Naive thymus-derived CD8-positive, alpha-beta T cell (primary cell): ENCODE results near the gene SLC24A2. TPM values are rescaled to one million over a fixed set of nuclear protein-coding genes. Genes with fewer than 3 reads are reported as not detected.

Source experiments
- ATAC-seq, 2 donors: fragments of 150-1000 bp; cut with Tn5 transposase in 1 of 2; sonication (Bioruptor Pico), chemical (Tn5 transposase) in 1 of 2; 1 replicate in 1 of 2; 2 replicates in 1 of 2; pipeline ENCODE4 v1.10.0; 2021; ENCODE audit warnings: mild to moderate bottlenecking in 2 of 2, moderate library complexity in 2 of 2
- POLR2A ChIA-PET: fragments of 350-600 bp; sonication (Branson Sonifier 250); formaldehyde crosslinking; loops from one replicate; lab custom pipeline; 2021; ENCODE audit warnings: antibody characterized with exemption; lab: Charles Lee
- DNase-seq, 10 donors: peaks; one replicate each; pipeline versions ENCODE4 v3.0.0 to v3.0.0-alpha.2; 2020 to 2022
- H3K27ac Mint-ChIP-seq, 10 donors: one replicate each; pipeline ENCODE4 v1.8.0; 2020 to 2022; ENCODE audit warnings: mild to moderate bottlenecking in 10 of 10, mixed read lengths in 10 of 10, moderate library complexity in 4 of 10, inconsistent platforms in 1 of 10
- H3K27me3 Mint-ChIP-seq, 5 donors: one replicate each; pipeline ENCODE4 v1.8.0; 2021 to 2022; ENCODE audit warnings: mixed read lengths in 5 of 5
- H3K36me3 Mint-ChIP-seq, 3 donors: one replicate each; pipeline ENCODE4 v1.8.0; 2020 to 2022; ENCODE audit warnings: mixed read lengths in 3 of 3, mild to moderate bottlenecking in 2 of 3, inconsistent platforms in 1 of 3
- H3K4me1 Mint-ChIP-seq, 4 donors: one replicate each; pipeline ENCODE4 v1.8.0; 2021 to 2022; ENCODE audit warnings: mixed read lengths in 4 of 4
- H3K4me3 Mint-ChIP-seq, 10 donors: one replicate each; pipeline ENCODE4 v1.8.0; 2020 to 2022; ENCODE audit warnings: mild to moderate bottlenecking in 10 of 10, mixed read lengths in 10 of 10, moderate library complexity in 6 of 10, inconsistent platforms in 1 of 10
- H3K9me3 Mint-ChIP-seq, 9 donors: one replicate each; pipeline ENCODE4 v1.8.0; 2020 to 2022; ENCODE audit warnings: mixed read lengths in 9 of 9, mild to moderate bottlenecking in 3 of 9, inconsistent platforms in 1 of 9, moderate library complexity in 1 of 9
- polyA plus RNA-seq, 3 donors: library from polyadenylated mRNA; unstranded; fragments of 300-500 nt; fragmentation: Illumina TruSeq; gene quantifications; one replicate each; pipeline ENCODE4 v1.2.3, GENCODE V29; 2021
- total RNA-seq, 8 experiments: library from RNA in 2 of 8; stranded (reverse) in 2 of 8; gene quantifications; one replicate each; pipeline ENCODE4 v1.2.3 and lab custom pipeline; 2021 to 2026

SLC24A2 gene
- total and polyA plus RNA-seq, 5 experiments from 2014 or later, result not detected

DNA sequence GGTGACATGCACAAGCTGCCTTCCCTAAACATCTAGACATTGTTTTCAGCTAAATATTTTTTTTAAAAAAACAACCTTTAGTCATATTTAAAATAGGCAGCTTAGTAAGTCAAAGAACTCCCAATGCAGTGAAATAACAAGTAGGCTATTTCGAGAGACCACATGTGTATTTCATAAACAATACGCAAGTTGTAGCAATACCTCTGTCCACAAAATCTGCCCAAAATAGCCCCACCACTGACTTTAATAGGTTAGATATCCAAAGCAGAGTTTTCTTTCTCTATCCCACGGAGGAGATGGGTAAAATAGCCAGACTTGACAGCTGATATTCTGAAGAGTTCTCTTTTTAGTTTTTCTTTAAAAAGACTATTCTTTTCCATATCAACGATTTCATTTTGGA lies 1.2 kb downstream of the SLC24A2 start:
- Mint-ChIP-seq H3K4me3 (no peak overlapping the region), H3K27ac (no peak overlapping the region), H3K36me3 (no peaks in the 10 kb centered on the region), H3K4me1 (no peaks in the 10 kb centered on the region), H3K9me3 (peaks cover 0 to 3% (median 0%) of the 10 kb centered on the region in 9 donors), H3K27me3 (peaks cover 24 to 44% (median 41%) of the 10 kb centered on the region in 5 donors)
- POLR2A ChIA-PET, result no interaction called here
- ATAC-seq, result no peak
- DNase-seq, result no peak

DNA sequence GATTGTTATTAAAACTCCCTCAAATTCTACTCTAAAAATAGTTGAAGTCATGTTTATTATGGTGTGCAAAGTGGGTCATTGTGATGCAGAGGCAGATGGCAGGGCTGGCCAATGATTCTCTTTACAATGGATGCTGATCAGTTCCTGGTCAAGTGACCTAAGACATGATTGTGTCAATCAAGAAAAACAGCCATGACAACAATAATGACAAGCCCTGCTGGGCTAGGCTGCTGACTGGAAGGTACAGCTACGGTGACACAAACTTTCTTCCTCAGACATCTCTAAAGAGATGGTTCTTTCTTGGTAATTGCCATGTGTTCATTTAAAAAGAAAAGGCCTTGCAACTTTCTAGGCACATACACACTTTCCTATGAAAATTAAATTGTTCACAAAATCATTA lies 3.6 kb downstream of the SLC24A2 start:
- H3K4me1 Mint-ChIP-seq, result no peaks in the 10 kb centered on the region
- H3K27ac Mint-ChIP-seq, result no peak overlapping the region
- no peak for ATAC-seq
- POLR2A ChIA-PET, result no interaction called here
- H3K27me3 Mint-ChIP-seq, result peaks cover 19 to 38% (median 30%) of the 10 kb centered on the region in 5 donors
- no peak overlapping the region for H3K4me3 Mint-ChIP-seq
- DNase-seq, result no peak
- no peaks in the 10 kb centered on the region for H3K36me3 Mint-ChIP-seq
- H3K9me3 Mint-ChIP-seq, result peaks cover 0 to 1% (median 0%) of the 10 kb centered on the region in 9 donors

DNA sequence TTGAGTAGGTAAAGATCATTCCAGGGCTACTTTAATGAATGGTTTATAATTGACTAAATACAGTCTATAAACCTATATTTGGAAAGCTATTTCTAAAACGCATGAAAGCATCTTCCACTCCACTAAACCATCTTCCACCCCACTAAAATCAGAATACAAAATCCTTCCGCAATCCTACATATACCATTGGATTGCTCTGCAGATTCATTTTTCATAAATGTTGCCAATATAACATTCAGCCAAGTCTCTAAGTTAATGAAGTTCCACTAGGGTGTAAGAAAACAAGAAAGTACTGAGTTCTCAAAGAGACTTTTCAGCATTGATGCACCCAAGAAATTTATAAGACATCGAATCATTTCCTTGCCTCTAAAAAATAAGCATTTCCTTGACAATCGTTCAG lies 4.7 kb downstream of the SLC24A2 start:
- Mint-ChIP-seq H3K9me3 (peaks cover 0 to 5% (median 0%) of the 10 kb centered on the region in 9 donors), H3K27me3 (peaks cover 15 to 28% (median 27%) of the 10 kb centered on the region in 5 donors), H3K27ac (no peak overlapping the region), H3K4me3 (no peak overlapping the region), H3K36me3 (no peaks in the 10 kb centered on the region), H3K4me1 (no peaks in the 10 kb centered on the region)
- POLR2A ChIA-PET, result no interaction called here
- ATAC-seq, result no peak
- no peak for DNase-seq

GRCh38 chr9:19783500-19783899 lies 5.3 kb downstream of the SLC24A2 start:
- Mint-ChIP-seq H3K27me3 (peaks cover 16 to 28% (median 26%) of the 10 kb centered on the region in 5 donors), H3K4me1 (no peaks in the 10 kb centered on the region), H3K4me3 (no peak overlapping the region), H3K36me3 (no peaks in the 10 kb centered on the region), H3K9me3 (peaks cover 0 to 9% (median 0%) of the 10 kb centered on the region in 9 donors), H3K27ac (no peak overlapping the region)
- no peak for ATAC-seq
- POLR2A ChIA-PET, result no interaction called here
- no peak for DNase-seq

GRCh38 chr9:19782005-19782404 lies 6.8 kb downstream of the SLC24A2 start:
- Mint-ChIP-seq H3K9me3 (peaks cover 0 to 11% (median 0%) of the 10 kb centered on the region in 9 donors), H3K4me3 (no peak overlapping the region), H3K27ac (no peak overlapping the region), H3K36me3 (no peaks in the 10 kb centered on the region), H3K27me3 (peaks cover 11 to 29% (median 19%) of the 10 kb centered on the region in 5 donors), H3K4me1 (no peaks in the 10 kb centered on the region)
- ATAC-seq, result no peak
- DNase-seq, result no peak
- POLR2A ChIA-PET, result no interaction called here

GRCh38 chr9:19781240-19781639 lies 7.6 kb downstream of the SLC24A2 start:
- ATAC-seq (no peak), DNase-seq (no peak)
- no peak overlapping the region for H3K4me3 Mint-ChIP-seq
- POLR2A ChIA-PET, result no interaction called here
- peaks cover 0 to 11% (median 0%) of the 10 kb centered on the region in 9 donors for H3K9me3 Mint-ChIP-seq
- H3K27ac Mint-ChIP-seq, result no peak overlapping the region
- H3K27me3 Mint-ChIP-seq, result peaks cover 11 to 29% (median 13%) of the 10 kb centered on the region in 5 donors
- H3K36me3 Mint-ChIP-seq, result no peaks in the 10 kb centered on the region
- H3K4me1 Mint-ChIP-seq, result no peaks in the 10 kb centered on the region

GRCh38 chr9:19771446-19771845 lies 17.4 kb downstream of the SLC24A2 start:
- H3K36me3 Mint-ChIP-seq, result no peaks in the 10 kb centered on the region
- no peaks in the 10 kb centered on the region for H3K4me1 Mint-ChIP-seq
- no peak overlapping the region for H3K27ac Mint-ChIP-seq
- H3K9me3 Mint-ChIP-seq, result peaks cover 0 to 5% (median 0%) of the 10 kb centered on the region in 9 donors
- ATAC-seq (no peak), DNase-seq (no peak)
- H3K4me3 Mint-ChIP-seq, result no peak overlapping the region
- peaks cover 0 to 15% (median 9%) of the 10 kb centered on the region in 5 donors for H3K27me3 Mint-ChIP-seq
- POLR2A ChIA-PET, result no interaction called here

- H3K27me3 Mint-ChIP-seq, result peaks cover 0 to 15% (median 9%) of the 10 kb centered on the region in 5 donors
- H3K27ac Mint-ChIP-seq, result no peak overlapping the region
- no peak for ATAC-seq
- peaks cover 0 to 3% (median 0%) of the 10 kb centered on the region in 3 donors for H3K36me3 Mint-ChIP-seq
- H3K9me3 Mint-ChIP-seq, result peaks cover 0 to 10% (median 2%) of the 10 kb centered on the region in 9 donors
- no peak overlapping the region for H3K4me3 Mint-ChIP-seq
- POLR2A ChIA-PET, result no interaction called here
- no peaks in the 10 kb centered on the region for H3K4me1 Mint-ChIP-seq
- no peak for DNase-seq
These were observed 17.9 kb downstream of the SLC24A2 start for GRCh38 chr9:19770973-19771372.

- peaks cover 7 to 28% (median 17%) of the 10 kb centered on the region in 9 donors for H3K9me3 Mint-ChIP-seq
- POLR2A ChIA-PET, result no interaction called here
- no peak overlapping the region for H3K4me3 Mint-ChIP-seq
- DNase-seq (no peak), ATAC-seq (no peak)
- H3K36me3 Mint-ChIP-seq, result peaks cover 0 to 20% (median 0%) of the 10 kb centered on the region in 3 donors
- H3K27ac Mint-ChIP-seq, result no peak overlapping the region
- no peaks in the 10 kb centered on the region for H3K4me1 Mint-ChIP-seq
- H3K27me3 Mint-ChIP-seq, result peaks cover 0 to 20% (median 9%) of the 10 kb centered on the region in 5 donors
These were observed 19.6 kb downstream of the SLC24A2 start for GRCh38 chr9:19769213-19769612.

- Mint-ChIP-seq H3K4me3 (no peak overlapping the region), H3K9me3 (peaks cover 7 to 30% (median 21%) of the 10 kb centered on the region in 9 donors), H3K36me3 (peaks cover 0 to 23% (median 0%) of the 10 kb centered on the region in 3 donors), H3K4me1 (no peaks in the 10 kb centered on the region), H3K27me3 (peaks cover 0 to 18% (median 8%) of the 10 kb centered on the region in 5 donors), H3K27ac (no peak overlapping the region)
- POLR2A ChIA-PET, result no interaction called here
- ATAC-seq, result no peak
- DNase-seq, result no peak
These were observed 20.0 kb downstream of the SLC24A2 start for GRCh38 chr9:19768798-19769197.

- DNase-seq, result no peak
- Mint-ChIP-seq H3K9me3 (peaks cover under 1 to 20% (median 6%) of the 10 kb centered on the region in 9 donors), H3K4me3 (no peak overlapping the region), H3K36me3 (peaks cover 0 to 2% (median 0%) of the 10 kb centered on the region in 3 donors), H3K27ac (no peak overlapping the region), H3K4me1 (no peaks in the 10 kb centered on the region), H3K27me3 (peaks cover 0 to 9% (median 0%) of the 10 kb centered on the region in 5 donors)
- ATAC-seq, result no peak
- POLR2A ChIA-PET, result no interaction called here
These were observed 29.8 kb downstream of the SLC24A2 start for GRCh38 chr9:19759066-19759465.

- peaks cover 0 to 11% (median 0%) of the 10 kb centered on the region in 5 donors for H3K27me3 Mint-ChIP-seq
- no peak for DNase-seq
- ATAC-seq, result no peak
- H3K4me1 Mint-ChIP-seq, result no peaks in the 10 kb centered on the region
- H3K36me3 Mint-ChIP-seq, result no peaks in the 10 kb centered on the region
- POLR2A ChIA-PET, result no interaction called here
- no peak overlapping the region for H3K4me3 Mint-ChIP-seq
- H3K9me3 Mint-ChIP-seq, result peaks cover 0 to 10% (median 3%) of the 10 kb centered on the region in 9 donors
- H3K27ac Mint-ChIP-seq, result no peak overlapping the region
These were observed 31.1 kb downstream of the SLC24A2 start for GRCh38 chr9:19757745-19758144.

DNA sequence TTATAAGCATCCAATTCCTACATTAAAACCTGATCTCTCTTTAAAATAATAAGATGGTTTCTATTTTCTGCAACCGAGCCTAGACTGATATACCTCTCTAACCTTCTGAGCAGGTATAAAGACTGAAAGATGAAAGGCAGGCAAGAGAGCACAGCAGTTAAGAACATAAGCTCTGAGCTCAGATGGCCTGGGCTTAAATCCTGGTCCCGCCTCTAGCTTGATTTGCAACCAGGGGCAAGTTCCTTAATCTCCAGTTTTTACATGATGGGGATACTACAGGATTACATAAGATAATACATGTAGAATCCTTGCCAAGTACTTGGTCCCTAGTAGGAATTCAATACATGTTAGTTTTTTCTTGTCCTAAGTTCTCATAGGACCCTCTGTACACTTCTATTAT lies 33.9 kb downstream of the SLC24A2 start:
- no peak for ATAC-seq
- H3K9me3 Mint-ChIP-seq, result peaks cover 0 to 3% (median 0%) of the 10 kb centered on the region in 9 donors
- POLR2A ChIA-PET, result no interaction called here

More for the DNA sequence above, 33.9 kb downstream of the SLC24A2 start:
- Mint-ChIP-seq H3K4me3 (no peak overlapping the region), H3K36me3 (no peaks in the 10 kb centered on the region), H3K27ac (no peak overlapping the region), H3K27me3 (peaks cover 0 to 14% (median 1%) of the 10 kb centered on the region in 5 donors), H3K4me1 (no peaks in the 10 kb centered on the region)
- no peak for DNase-seq
